Measurements from ENCODE around the gene EEF1A2.
"Not testable (repeated sequence)": the region's sequence is repeated elsewhere in the genome, so short reads cannot be mapped to it uniquely, and the experiment has no call there.

EEF1A2 gene

GRCh38 chr20:63514520-63514919 is 15.6 kb upstream of the EEF1A2 start:
- not testable (repeated sequence) for H3K9ac ChIP-seq (ENCODE audit: low read length); H2BK120ac ChIP-seq (ENCODE audit: low read depth, low read length); H2BK15ac ChIP-seq (replicated peaks; ENCODE audit: low read depth); H3K4ac ChIP-seq (ENCODE audit: low read depth, low read length); H2AK5ac ChIP-seq (ENCODE audit: low read length); H3K27me3 ChIP-seq (ENCODE audit: insufficient read depth, low read length, poor library complexity); H3K18ac ChIP-seq (ENCODE audit: low read length); H3K4me3 ChIP-seq (ENCODE audit: low read length); H3K36me3 ChIP-seq (ENCODE audit: control insufficient read depth, insufficient read depth, low read length); H3K4me1 ChIP-seq (ENCODE audit: control insufficient read depth, low read depth, low read length); H2BK5ac ChIP-seq (ENCODE audit: low read length); H3K56ac ChIP-seq (ENCODE audit: low read length); H4K8ac ChIP-seq (ENCODE audit: low read depth, low read length); H3K4me2 ChIP-seq (ENCODE audit: low read length); H3K23ac ChIP-seq (ENCODE audit: low read length); DNase-seq; H3K79me2 ChIP-seq (ENCODE audit: control insufficient read depth, insufficient read depth, low read length); H3K27ac ChIP-seq (ENCODE audit: low read depth, low read length); H4K5ac ChIP-seq (ENCODE audit: low read length); H3K79me1 ChIP-seq (ENCODE audit: low read length)
- no CpG with 5 or more reads among the region's 10 CpGs for WGBS (ENCODE audit: extremely low coverage, insufficient coverage, low lambda C conversion rate)

- no peak overlapping the region for H3K4me3 ChIP-seq (ENCODE audit: low read length)
- no peak overlapping the region for H2AK5ac ChIP-seq (ENCODE audit: low read length)
- H3K79me2 ChIP-seq (ENCODE audit: control insufficient read depth, insufficient read depth, low read length), result no peaks in the 10 kb centered on the region
- no peak overlapping the region for H2BK5ac ChIP-seq (ENCODE audit: low read length)
- no peak overlapping the region for H3K9ac ChIP-seq (ENCODE audit: low read length)
- H3K18ac ChIP-seq (ENCODE audit: low read length), result no peak overlapping the region
- DNase-seq, result no peak
- H3K27ac ChIP-seq (ENCODE audit: low read depth, low read length), result no peak overlapping the region
- WGBS (ENCODE audit: extremely low coverage, insufficient coverage, low lambda C conversion rate), result no CpG with 5 or more reads among the region's 3 CpGs
- H3K79me1 ChIP-seq (ENCODE audit: low read length), result no peaks in the 10 kb centered on the region
- no peak overlapping the region for H2BK15ac ChIP-seq (replicated peaks; ENCODE audit: low read depth)
- no peak overlapping the region for H3K23ac ChIP-seq (ENCODE audit: low read length)
- H2BK120ac ChIP-seq (ENCODE audit: low read depth, low read length), result no peak overlapping the region
- H3K4ac ChIP-seq (ENCODE audit: low read depth, low read length), result no peak overlapping the region
- H3K36me3 ChIP-seq (ENCODE audit: control insufficient read depth, insufficient read depth, low read length), result no peaks in the 10 kb centered on the region
- no peak overlapping the region for H4K5ac ChIP-seq (ENCODE audit: low read length)
- H3K56ac ChIP-seq (ENCODE audit: low read length), result no peak overlapping the region
- H3K4me2 ChIP-seq (ENCODE audit: low read length), result no peak overlapping the region
- H4K8ac ChIP-seq (ENCODE audit: low read depth, low read length), result no peak overlapping the region
- H3K27me3 ChIP-seq (ENCODE audit: insufficient read depth, low read length, poor library complexity), result no peaks in the 10 kb centered on the region
- no peaks in the 10 kb centered on the region for H3K4me1 ChIP-seq (ENCODE audit: control insufficient read depth, low read depth, low read length)
Observed at GRCh38 chr20:63513207-63513606, 14.3 kb upstream of the EEF1A2 start.

- Histone ChIP-seq H3K56ac (ENCODE audit: low read length) (no peak overlapping the region), H4K8ac (ENCODE audit: low read depth, low read length) (no peak overlapping the region), H2BK5ac (ENCODE audit: low read length) (no peak overlapping the region), H3K27ac (ENCODE audit: low read depth, low read length) (no peak overlapping the region), H2BK120ac (ENCODE audit: low read depth, low read length) (no peak overlapping the region), H3K27me3 (ENCODE audit: insufficient read depth, low read length, poor library complexity) (no peaks in the 10 kb centered on the region), H4K5ac (ENCODE audit: low read length) (no peak overlapping the region), H3K9ac (ENCODE audit: low read length) (no peak overlapping the region), H3K79me2 (ENCODE audit: control insufficient read depth, insufficient read depth, low read length) (no peaks in the 10 kb centered on the region), H3K36me3 (ENCODE audit: control insufficient read depth, insufficient read depth, low read length) (no peaks in the 10 kb centered on the region), H3K4me2 (ENCODE audit: low read length) (no peak overlapping the region), H3K79me1 (ENCODE audit: low read length) (no peaks in the 10 kb centered on the region), H2BK15ac (replicated peaks; ENCODE audit: low read depth) (no peak overlapping the region), H3K4ac (ENCODE audit: low read depth, low read length) (no peak overlapping the region), H3K4me3 (ENCODE audit: low read length) (no peak overlapping the region), H3K4me1 (ENCODE audit: control insufficient read depth, low read depth, low read length) (no peaks in the 10 kb centered on the region), H3K18ac (ENCODE audit: low read length) (no peak overlapping the region), H3K23ac (ENCODE audit: low read length) (no peak overlapping the region), H2AK5ac (ENCODE audit: low read length) (no peak overlapping the region)
- WGBS (ENCODE audit: extremely low coverage, insufficient coverage, low lambda C conversion rate), result no CpG with 5 or more reads among the region's 9 CpGs
- no peak for DNase-seq
Observed at GRCh38 chr20:63509088-63509564, 10.2 kb upstream of the EEF1A2 start.

- H3K27me3 ChIP-seq (ENCODE audit: insufficient read depth, low read length, poor library complexity), result no peaks in the 10 kb centered on the region
- no peak overlapping the region for H3K56ac ChIP-seq (ENCODE audit: low read length)
- H4K8ac ChIP-seq (ENCODE audit: low read depth, low read length), result no peak overlapping the region
- no peak overlapping the region for H3K4ac ChIP-seq (ENCODE audit: low read depth, low read length)
- H3K4me1 ChIP-seq (ENCODE audit: control insufficient read depth, low read depth, low read length), result no peaks in the 10 kb centered on the region
- no peak overlapping the region for H4K5ac ChIP-seq (ENCODE audit: low read length)
- no peak overlapping the region for H3K18ac ChIP-seq (ENCODE audit: low read length)
- no peaks in the 10 kb centered on the region for H3K79me1 ChIP-seq (ENCODE audit: low read length)
- H3K9ac ChIP-seq (ENCODE audit: low read length), result no peak overlapping the region
- H2BK5ac ChIP-seq (ENCODE audit: low read length), result no peak overlapping the region
- WGBS (ENCODE audit: extremely low coverage, insufficient coverage, low lambda C conversion rate), result no CpG with 5 or more reads among the region's 33 CpGs
- no peaks in the 10 kb centered on the region for H3K79me2 ChIP-seq (ENCODE audit: control insufficient read depth, insufficient read depth, low read length)
- no peak overlapping the region for H3K4me2 ChIP-seq (ENCODE audit: low read length)
- no peaks in the 10 kb centered on the region for H3K36me3 ChIP-seq (ENCODE audit: control insufficient read depth, insufficient read depth, low read length)
- no peak overlapping the region for H2BK120ac ChIP-seq (ENCODE audit: low read depth, low read length)
- H3K23ac ChIP-seq (ENCODE audit: low read length), result no peak overlapping the region
- no peak overlapping the region for H2AK5ac ChIP-seq (ENCODE audit: low read length)
- H3K27ac ChIP-seq (ENCODE audit: low read depth, low read length), result no peak overlapping the region
- DNase-seq, result no peak
- no peak overlapping the region for H2BK15ac ChIP-seq (replicated peaks; ENCODE audit: low read depth)
- H3K4me3 ChIP-seq (ENCODE audit: low read length), result no peak overlapping the region
Observed at GRCh38 chr20:63508072-63508768, 9.3 kb upstream of the EEF1A2 start.

- Histone ChIP-seq H3K4ac (ENCODE audit: low read depth, low read length) (no peak overlapping the region), H3K36me3 (ENCODE audit: control insufficient read depth, insufficient read depth, low read length) (no peaks in the 10 kb centered on the region), H2BK5ac (ENCODE audit: low read length) (no peak overlapping the region), H3K79me2 (ENCODE audit: control insufficient read depth, insufficient read depth, low read length) (no peaks in the 10 kb centered on the region), H3K4me3 (ENCODE audit: low read length) (no peak overlapping the region), H3K27me3 (ENCODE audit: insufficient read depth, low read length, poor library complexity) (no peaks in the 10 kb centered on the region), H2BK120ac (ENCODE audit: low read depth, low read length) (no peak overlapping the region), H3K9ac (ENCODE audit: low read length) (no peak overlapping the region), H3K56ac (ENCODE audit: low read length) (no peak overlapping the region), H4K8ac (ENCODE audit: low read depth, low read length) (no peak overlapping the region), H3K23ac (ENCODE audit: low read length) (no peak overlapping the region), H3K18ac (ENCODE audit: low read length) (no peak overlapping the region), H2BK15ac (replicated peaks; ENCODE audit: low read depth) (no peak overlapping the region), H3K27ac (ENCODE audit: low read depth, low read length) (no peak overlapping the region), H4K5ac (ENCODE audit: low read length) (no peak overlapping the region), H3K79me1 (ENCODE audit: low read length) (no peaks in the 10 kb centered on the region), H2AK5ac (ENCODE audit: low read length) (no peak overlapping the region), H3K4me2 (ENCODE audit: low read length) (no peak overlapping the region), H3K4me1 (ENCODE audit: control insufficient read depth, low read depth, low read length) (no peaks in the 10 kb centered on the region)
- no peak for DNase-seq
- no CpG with 5 or more reads among the region's 30 CpGs for WGBS (ENCODE audit: extremely low coverage, insufficient coverage, low lambda C conversion rate)
Observed at GRCh38 chr20:63507083-63507743, 8.3 kb upstream of the EEF1A2 start.
